GM19240 (cell line): ENCODE results near the gene RGS18.
"Not testable (repeated sequence)": the region's sequence is repeated elsewhere in the genome, so short reads cannot be mapped to it uniquely, and the experiment has no call there.

Experiments
- DNase-seq: peaks from one replicate; pipeline ENCODE4 v3.0.0; 2011; ENCODE audit warnings: low spot score; ENCODE audit not compliant: insufficient read length

The RGS18 gene, protein sequence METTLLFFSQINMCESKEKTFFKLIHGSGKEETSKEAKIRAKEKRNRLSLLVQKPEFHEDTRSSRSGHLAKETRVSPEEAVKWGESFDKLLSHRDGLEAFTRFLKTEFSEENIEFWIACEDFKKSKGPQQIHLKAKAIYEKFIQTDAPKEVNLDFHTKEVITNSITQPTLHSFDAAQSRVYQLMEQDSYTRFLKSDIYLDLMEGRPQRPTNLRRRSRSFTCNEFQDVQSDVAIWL

DNA sequence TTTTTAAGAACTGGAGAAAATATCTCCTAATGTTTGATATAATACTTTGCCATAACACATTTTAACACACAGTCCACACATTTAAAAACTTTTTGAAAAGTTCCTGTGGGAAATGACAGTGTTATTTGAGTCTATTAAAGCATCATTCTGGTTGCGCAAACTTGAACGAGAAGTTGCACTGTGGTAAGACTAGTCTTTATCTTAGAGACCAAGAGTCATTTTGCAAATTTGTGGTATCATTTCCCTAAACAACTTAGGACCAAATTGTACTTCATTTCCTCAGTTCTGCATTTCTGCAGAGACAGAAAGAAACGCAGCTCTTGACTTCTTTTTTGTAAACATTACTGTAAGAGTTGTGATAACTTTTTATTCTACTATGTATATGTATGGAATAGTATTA is at the start of gene RGS18:
TSS of gene RGS18 (plus strand) at position 282 of the 400 bp plus-strand sequence. CDS start 176 bp downstream, outside the sequence.
- DNase-seq, result no peak

DNA sequence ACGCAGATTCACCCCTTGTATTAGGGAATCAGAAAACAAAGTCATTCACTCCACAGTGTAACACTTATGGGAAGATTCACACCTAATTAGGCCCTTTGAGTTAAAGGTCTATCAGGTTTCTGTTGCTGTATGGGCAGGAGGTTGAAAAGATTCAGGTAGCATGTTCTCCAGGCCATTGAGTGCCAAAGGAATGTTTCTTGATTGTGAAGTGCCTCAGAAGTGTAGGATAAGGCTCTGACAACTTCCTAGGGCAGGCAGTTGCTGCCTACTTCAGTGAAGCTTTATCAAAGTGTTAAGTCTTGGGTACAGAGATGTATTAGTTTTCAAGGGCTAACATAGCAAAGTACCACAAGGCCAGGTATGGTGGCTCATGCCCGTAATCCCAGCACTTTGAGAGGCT is 48.7 kb upstream of the RGS18 start:
- no peak for DNase-seq

DNA sequence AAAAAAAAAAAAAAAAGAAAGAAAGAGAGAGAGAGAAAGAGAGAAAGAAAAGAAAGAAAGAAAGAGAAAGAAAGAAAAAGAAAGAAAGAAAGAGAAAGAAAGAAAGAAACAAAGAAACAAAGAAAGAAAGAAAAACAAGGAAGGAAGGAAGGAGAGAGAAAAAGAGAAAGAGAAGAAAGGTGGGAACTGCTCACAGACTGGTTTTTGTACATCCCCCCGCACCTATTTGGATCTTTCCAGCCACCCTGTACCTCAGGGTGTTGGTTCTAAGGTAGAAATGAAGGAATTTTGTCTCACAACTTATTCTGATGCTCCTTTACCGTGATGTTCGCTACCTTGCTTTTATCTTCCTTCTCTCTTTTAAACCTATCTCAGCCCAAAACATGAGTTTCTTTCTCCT is 43.3 kb upstream of the RGS18 start:
- DNase-seq, result no peak

DNA sequence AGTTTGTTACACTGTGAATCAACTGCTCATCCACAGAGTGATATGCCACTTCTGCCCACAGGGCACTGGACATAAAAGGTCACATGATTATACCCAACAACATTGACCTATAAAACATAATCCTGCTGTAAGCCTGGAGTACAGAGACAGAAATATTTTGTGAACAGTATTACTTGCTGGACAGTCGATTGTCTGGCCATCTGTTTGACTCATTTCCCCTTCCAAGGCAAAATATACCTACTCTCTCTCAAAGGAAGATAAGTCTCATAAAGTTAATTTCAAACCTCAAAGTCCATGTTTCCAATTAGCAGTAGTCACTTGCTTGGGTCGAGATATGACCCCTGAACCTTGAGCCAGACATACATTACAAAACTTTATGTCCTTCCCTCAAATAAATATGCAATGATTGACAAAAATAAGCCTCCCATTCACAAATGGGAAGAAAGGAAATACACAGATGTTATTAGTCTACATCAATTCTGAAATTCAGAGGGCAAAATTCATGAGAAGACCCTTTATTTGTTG is 39.3 kb upstream of the RGS18 start:
- no peak for DNase-seq

DNA sequence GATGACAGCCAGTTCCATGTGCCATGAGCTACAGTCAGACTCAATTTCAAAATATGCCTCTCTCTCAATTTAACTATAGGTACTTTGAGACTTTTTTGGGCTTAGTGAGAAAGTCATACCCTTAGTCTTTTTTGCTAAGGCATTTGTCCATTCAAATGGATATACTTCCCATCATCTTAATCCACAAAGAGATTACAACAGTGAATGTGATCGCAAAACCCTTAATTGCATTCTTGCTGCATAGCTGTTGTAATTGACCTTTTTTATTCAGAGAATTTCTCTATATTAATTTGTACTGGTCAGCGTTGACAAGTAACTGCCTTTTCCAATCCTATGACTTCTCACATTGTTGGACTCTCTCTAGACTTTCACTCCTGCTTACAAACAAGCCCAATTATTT is 38.6 kb upstream of the RGS18 start:
- DNase-seq, result no peak

DNA sequence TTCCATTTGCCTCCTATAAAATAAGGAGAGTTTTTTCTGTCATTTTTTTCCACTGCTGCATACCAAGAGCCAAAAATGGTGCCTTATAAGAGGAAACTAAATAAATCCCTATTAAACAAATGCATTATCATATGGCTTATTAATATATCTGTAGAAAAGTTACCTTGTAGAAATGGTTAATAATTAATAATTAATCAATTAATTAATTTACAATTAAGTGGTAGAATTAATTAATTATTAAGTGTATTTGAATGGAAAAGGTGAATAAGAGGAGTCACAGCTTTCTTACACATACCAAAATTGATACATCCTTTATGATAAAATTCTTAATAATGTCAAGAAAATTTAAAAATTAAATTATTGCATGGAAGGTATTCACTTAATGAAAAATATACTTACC is 35.6 kb upstream of the RGS18 start:
- DNase-seq, result no peak

DNA sequence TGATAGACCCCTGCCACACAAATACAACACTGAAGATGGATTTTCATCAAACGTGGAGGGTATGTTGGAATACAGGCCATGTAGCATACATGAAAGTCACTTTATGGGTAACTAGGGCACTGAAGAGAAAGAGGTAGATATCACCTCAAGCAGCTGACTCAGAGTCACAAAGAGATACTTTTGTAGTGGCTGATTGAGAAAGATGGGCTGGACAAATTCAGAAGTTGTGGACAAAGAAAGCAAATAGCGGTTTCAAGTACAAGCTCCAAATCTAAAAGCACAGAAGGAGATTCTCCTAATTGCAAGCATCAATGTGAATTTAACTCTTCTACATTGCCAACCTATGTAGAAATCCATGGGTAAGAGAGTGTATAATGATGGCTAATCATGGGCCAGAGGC is 35.0 kb upstream of the RGS18 start:
- DNase-seq, result no peak

DNA sequence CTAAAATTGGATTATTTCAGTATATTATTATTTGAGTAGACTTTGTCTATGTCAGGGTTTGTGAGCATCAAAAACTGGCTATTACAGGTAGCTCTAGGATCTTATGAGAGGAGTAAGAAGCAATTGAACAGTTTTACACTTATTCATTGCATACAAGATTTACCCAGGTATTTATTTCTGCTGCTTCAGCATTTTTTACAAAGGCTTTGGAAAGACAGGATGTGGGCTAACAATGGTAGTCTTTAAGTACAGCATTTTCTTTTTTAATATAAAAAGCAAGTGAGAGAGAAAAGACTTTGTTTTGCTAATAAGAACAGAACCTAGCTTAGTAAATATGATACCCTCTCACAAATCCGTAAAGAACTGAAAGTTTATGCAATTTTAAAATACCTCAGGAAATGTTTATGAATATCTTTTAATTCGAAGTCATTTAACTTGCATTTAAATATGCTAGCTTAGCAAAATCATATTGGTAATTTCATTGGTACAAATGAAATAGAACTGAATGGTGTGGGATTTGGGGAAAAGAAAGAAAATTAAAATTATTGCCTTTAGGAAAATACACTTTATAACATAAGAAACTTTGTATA is 32.1 kb upstream of the RGS18 start:
- DNase-seq, result no peak

DNA sequence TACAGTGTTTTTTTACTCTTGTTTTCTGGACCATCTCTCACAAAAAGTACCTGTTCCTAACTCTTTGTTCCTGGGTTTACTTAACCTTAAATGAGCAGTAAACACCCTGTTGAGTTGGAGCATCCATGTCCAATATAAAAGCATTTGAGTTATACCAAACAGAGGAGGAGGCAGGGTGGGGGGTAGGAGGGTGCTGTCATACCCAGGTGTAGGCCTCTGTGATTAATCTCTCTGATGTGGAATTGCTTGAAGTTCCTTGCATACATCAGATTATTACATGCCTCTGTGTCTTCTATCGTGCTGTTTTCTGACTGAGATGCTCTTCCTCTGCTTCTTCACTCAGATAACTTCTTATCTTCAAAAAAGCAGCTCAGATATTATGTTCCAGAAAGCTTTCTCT is 28.1 kb upstream of the RGS18 start:
- DNase-seq, result no peak

DNA sequence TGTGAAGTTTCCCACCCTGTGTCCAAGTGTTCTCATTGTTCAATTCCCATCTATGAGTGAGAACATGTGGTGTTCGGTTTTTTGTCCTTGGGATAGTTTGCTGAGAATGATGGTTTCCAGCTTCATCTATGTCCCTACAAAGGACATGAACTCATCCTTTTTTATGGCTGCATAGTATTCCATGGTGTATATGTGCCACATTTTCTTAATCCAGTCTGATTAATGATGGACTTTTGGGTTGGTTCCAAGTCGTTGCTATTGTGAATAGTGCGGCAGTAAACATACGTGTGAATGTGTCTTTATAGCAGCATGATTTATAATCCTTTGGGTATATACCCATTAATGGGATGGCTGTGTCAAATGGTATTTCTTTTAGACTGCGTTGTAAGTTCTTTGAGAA is 27.4 kb upstream of the RGS18 start:
- not testable (repeated sequence) for DNase-seq

DNA sequence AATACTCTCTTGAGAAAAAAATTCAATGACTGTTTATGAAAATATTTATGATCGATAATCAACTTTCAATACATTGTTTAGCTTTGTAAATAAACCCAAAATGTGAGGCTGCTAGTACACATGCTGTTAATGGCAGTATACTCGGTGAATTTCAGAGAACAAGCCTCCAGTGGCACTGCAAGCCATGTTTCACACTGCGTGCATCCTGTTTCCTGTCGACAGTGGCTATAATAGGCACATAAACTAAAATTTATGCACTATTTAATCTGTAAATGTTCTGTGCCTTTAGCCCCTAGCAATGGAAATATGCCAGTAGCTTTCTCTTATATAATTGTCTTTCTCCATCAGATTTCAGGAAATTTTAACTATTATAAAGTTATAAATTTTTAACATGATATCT is 26.3 kb upstream of the RGS18 start:
- DNase-seq, result no peak

DNA sequence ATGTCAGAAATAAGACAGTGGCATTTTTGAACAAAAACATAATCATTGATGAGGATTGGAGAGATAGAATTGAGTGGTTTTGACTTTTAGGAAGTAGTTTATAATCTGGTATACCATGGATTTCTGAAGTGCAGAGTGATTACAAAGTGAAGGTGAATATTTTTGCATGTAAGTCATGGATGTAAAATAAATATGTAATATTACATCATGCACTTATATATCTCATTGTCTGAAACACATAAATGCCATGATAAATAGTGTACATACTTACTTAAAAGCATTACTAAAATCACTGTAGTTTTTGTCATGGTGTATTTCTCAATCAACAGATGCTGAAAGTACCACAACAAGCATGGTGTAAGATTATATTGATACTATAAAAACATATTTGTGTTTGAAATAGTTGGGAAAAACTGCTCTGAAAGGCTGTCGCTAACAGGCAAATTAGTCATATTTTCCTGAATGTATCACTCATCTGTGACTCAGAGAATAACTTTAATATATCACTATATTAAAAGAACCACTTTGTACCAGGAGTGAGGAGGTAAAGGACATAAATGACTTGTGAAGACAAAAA is 24.8 kb upstream of the RGS18 start:
- no peak for DNase-seq

DNA sequence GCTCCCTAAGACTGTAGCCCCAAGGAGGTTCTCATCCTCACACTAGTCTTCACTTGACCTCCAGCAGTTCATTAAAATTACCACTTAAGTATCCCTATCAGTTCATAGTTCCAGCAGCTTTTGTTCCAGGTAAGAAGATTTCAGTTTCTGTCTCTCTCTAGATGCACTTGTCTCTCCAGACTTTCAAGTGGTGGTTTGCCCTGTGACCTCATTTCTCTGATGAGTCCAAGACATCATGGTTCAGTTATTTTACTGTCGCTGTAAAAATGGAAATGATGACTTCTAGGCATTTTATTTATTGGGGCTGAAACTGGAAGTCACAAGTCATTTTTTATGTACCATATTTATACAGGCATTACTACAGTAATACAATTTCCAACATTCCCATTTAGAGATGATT is 17.9 kb upstream of the RGS18 start:
- DNase-seq, result no peak

DNA sequence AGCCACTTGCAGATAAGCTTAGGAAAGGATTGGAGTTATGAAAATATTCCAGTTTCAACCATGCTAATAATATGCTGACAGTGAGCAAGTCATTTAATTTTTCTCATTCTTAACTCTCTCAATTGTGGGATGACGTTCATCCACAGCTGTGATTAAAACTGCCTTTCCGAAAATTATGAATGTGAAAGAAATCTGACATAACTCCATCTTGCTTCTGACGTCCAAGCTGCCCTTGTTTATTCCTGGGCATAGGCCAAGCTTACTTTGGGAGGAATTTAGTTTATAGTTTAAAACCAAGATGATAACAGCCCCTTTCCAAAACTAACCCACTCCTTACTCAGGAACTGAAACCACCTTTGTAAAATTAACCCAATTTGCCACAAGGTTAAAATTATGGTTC is 11.0 kb upstream of the RGS18 start:
- no peak for DNase-seq

DNA sequence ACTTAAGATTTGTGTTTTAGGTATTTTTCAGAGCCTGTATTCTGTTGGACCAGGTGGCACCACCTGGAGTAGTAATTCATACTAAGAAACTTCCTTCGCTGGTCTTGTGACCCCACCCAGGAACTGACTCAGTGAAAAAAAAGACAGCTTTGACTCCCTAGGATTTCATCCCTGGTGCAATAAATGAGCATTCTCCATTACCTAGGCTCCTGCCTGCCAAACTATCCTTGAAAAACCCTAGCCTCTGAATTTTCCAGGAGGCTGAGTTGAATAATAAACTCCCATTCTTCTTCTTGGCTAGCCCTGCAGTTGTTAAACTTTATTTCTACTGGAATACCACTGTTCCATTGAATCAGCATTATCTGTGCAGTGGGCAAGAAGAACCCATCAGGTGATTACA is 10.6 kb upstream of the RGS18 start:
- no peak for DNase-seq

DNA sequence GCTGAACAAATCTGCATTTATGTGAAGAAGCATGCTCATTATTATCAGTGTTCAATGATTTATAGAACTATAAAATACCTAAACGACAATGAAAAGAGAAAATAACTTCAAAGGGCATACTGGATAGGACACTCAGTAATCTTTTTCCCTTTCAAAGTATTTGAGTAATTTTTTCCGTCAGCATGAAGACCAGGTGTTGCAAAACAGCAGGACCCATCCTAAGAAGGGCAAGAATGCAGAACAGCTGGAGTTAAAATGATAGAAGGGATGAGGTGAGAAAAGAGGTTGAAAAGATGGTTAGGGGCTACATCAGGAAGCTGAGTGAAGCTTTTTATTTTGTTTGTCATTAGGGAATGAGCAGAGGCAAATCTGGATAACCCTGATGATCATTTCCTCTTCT is 7.1 kb upstream of the RGS18 start:
- DNase-seq, result no peak

DNA sequence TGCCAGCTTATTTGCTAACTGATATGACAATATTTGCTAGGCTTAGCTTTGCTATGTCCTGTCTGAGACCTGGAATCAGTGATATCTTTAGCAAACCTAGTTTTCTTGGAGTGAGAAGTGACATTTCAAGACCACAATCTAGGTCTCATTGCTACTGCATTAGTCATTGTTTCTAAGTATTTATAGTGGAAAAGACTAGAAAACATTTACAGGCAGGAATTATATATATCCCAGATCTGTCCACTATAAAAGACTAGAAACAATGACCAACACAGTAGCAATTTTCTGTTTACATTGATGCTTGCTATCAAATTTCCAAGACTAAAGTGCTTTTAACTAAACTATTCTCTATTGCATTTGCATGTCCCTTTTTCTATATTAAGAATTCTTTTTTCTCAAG is 5.0 kb upstream of the RGS18 start:
- no peak for DNase-seq

DNA sequence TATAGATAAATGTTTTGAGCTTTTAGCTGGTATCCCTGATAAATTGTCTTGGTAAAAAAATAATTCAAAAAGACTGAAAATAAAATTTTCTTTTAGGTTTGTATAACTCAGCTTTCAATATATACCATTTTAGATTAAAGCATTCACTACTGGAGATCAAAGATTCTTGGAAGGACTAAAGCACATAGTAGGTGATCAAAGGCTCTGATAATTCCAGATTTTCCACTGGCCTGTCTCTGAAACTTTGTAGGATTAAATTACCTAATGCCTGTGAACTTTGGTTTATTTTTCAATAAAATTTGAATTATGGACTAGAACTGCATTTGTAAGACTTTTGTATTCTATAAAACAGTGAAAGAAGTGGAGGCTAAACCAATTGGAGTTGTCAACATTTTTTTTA is 1.2 kb upstream of the RGS18 start:
- no peak for DNase-seq

DNA sequence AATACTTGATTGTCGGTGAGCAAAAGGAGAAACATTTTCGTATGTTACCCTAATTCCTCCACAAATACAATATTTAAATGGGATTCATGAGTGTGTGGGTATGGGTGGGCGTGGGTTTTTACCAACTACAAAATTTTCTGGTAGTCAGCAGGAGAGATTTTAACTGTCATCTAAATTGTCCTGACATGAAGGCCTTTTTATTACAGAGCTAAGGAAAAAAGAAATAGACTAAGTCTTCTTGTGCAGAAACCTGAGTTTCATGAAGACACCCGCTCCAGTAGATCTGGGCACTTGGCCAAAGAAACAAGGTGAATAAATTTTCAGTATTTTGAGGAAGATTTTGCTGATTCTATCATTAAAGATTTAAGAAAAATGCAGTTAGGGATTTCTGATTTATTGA is 752 bp downstream of the RGS18 start:
- DNase-seq, result no peak

DNA sequence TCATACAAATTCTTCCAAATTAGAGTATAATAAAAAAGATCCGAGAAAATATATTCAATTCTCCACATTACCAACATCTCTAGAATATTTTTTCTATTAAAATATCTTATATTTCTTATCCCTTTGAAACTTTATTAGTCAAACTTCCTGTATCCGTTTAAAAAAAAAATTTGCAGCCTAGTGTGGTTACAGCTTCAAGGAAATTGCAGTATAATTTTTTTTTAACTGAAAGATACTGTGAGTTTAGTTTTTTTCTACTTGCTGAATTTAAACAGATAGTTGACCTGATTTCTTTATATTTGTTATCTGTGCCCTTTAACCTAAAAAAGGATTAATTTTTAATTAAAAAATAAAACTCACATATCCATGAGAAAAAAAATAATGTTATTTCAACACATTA is 1.5 kb downstream of the RGS18 start:
- no peak for DNase-seq

DNA sequence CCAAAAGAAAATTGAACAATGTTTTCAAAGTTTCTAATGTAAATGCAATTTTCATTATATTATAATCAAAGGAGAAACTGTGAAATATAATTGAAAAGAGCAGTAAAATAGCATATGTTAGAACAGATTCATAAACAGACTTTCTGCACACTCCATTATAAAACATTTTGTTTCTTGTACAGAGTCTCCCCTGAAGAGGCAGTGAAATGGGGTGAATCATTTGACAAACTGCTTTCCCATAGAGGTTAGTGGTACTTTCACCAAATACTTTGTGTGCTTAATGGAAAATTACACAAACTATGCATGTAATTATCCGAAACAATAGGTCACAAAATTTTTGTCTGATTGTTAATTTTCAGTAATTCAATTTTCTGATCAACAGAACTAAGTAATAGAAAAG is 1.9 kb downstream of the RGS18 start:
- no peak for DNase-seq

DNA sequence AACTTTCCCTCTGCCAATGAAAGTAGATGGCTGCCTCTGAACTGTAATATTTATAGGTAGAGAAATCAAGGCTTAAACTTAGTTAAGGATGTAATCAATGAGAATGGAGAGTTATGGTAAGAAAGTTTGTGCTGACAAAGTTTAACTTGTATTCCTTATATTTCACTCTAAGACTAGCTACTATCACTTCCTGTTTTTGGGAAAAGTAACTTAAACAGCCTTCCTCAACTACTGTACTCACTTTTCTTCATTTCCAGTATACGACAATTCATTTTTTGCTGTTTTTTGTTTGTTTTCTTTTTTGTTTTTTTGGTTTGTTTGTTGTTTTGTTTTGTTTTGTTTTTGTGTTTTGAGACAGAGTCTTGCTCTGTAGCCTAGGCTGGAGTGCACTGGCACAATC is 3.7 kb downstream of the RGS18 start:
- DNase-seq, result no peak

DNA sequence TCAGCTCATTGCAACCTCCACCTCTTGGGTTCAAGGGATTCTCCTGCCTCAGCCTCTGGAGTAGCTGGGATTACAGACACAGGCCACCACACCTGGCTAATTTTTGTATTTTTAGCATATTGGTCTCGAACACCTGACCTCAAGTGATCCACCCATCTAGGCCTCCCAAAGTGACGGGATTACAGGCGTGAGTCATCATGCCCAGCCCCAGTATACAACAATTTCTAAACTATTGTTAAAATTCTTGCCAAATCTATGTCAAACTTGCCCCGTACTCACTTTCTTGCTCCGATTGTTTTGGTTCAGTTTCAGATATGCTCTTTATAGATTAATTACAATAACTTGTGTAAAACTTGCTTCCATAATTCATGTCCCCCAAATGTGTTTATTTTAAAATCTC is 4.1 kb downstream of the RGS18 start:
- no peak for DNase-seq
